Cardiac muscle cell (in vitro differentiated cells and primary cell): ENCODE data around the gene INKA2. TPM values are rescaled to one million over a fixed set of nuclear protein-coding genes. Genes with fewer than 3 reads are reported as not detected.

Experiments used
- DNase-seq, 2 donors: peaks; one replicate each; pipeline versions ENCODE4 v3.0.0 to v3.0.0-alpha.2; 2010 to 2017; ENCODE audit warnings: low read depth in 1 of 2, low spot score in 1 of 2
- H3K27ac ChIP-seq: fragments of 200-600 bp; sonication (generic); 2 replicates; pipeline ENCODE4 v1.5.1; 2016
- H3K27me3 ChIP-seq: fragments of 200-600 bp; sonication (generic); 2 replicates; pipeline ENCODE4 v1.6.0; 2016; ENCODE audit warnings: control low read depth
- H3K36me3 ChIP-seq: fragments of 200-600 bp; sonication (generic); 2 replicates; pipeline ENCODE4 v1.5.1; 2016; ENCODE audit warnings: control low read depth
- H3K4me1 ChIP-seq: fragments of 200-600 bp; sonication (generic); 2 replicates; pipeline ENCODE4 v1.8.1; 2017; ENCODE audit warnings: low read depth, mild to moderate bottlenecking, mixed run types
- H3K4me3 ChIP-seq: fragments of 200-600 bp; sonication (generic); 2 replicates; pipeline ENCODE4 v1.5.1; 2016; ENCODE audit warnings: mild to moderate bottlenecking
- H3K9me3 ChIP-seq: fragments of 200-600 bp; sonication (generic); 2 replicates; pipeline ENCODE4 v1.5.1; 2017; ENCODE audit warnings: low read depth, mild to moderate bottlenecking, control low read depth
- polyA plus RNA-seq: library from polyadenylated mRNA; unstranded; fragments of >200 nt; fragmentation: Nextera tagmentation; extraction: Ambion mirVana; gene quantifications from 2 replicates; pipeline ENCODE4 v1.2.1, GENCODE V29; 2016
- total RNA-seq: library from RNA; depleted of rRNA; stranded (reverse); fragments of >200 nt; gene quantifications from 2 replicates; pipeline ENCODE4 v1.2.3, GENCODE V29; 2016
- TF ChIP-seq, protein P1 (sequence below): IDR thresholded peaks from 2 replicates; pipeline ENCODE4 v1.5.1; 2012; ENCODE audit warnings: low read depth, mild to moderate bottlenecking, low read length

INKA2 gene
- total and polyA plus RNA-seq, 2 experiments from 2014 or later, result 7.2 to 7.5 TPM

GRCh38 chr1:111758373-111758772 lies 19.2 kb upstream of the INKA2 start:
- no peak overlapping the region for H3K4me3 ChIP-seq
- no peak for DNase-seq
- peaks cover 8% of the 10 kb centered on the region for H3K4me1 ChIP-seq
- peaks cover 44% of the 10 kb centered on the region for H3K36me3 ChIP-seq
- no peak overlapping the region for H3K27ac ChIP-seq
- H3K9me3 ChIP-seq, result no peaks in the 10 kb centered on the region
- H3K27me3 ChIP-seq, result no peaks in the 10 kb centered on the region
- TF ChIP-seq, protein P1, sequence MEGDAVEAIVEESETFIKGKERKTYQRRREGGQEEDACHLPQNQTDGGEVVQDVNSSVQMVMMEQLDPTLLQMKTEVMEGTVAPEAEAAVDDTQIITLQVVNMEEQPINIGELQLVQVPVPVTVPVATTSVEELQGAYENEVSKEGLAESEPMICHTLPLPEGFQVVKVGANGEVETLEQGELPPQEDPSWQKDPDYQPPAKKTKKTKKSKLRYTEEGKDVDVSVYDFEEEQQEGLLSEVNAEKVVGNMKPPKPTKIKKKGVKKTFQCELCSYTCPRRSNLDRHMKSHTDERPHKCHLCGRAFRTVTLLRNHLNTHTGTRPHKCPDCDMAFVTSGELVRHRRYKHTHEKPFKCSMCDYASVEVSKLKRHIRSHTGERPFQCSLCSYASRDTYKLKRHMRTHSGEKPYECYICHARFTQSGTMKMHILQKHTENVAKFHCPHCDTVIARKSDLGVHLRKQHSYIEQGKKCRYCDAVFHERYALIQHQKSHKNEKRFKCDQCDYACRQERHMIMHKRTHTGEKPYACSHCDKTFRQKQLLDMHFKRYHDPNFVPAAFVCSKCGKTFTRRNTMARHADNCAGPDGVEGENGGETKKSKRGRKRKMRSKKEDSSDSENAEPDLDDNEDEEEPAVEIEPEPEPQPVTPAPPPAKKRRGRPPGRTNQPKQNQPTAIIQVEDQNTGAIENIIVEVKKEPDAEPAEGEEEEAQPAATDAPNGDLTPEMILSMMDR, result peak; percentile 9

- H3K27ac ChIP-seq, result peak overlapping the region; percentile 94
- H3K4me3 ChIP-seq, result peak overlapping the region; percentile 70
- H3K4me1 ChIP-seq, result peaks cover 8% of the 10 kb centered on the region
- no peaks in the 10 kb centered on the region for H3K27me3 ChIP-seq
- TF ChIP-seq, protein P1, result no peak
- DNase-seq, result no peak
- H3K36me3 ChIP-seq, result peaks cover 21% of the 10 kb centered on the region
- no peaks in the 10 kb centered on the region for H3K9me3 ChIP-seq
These were observed 16.9 kb upstream of the INKA2 start for GRCh38 chr1:111756124-111756513.

- H3K27me3 ChIP-seq, result no peaks in the 10 kb centered on the region
- peaks cover 13% of the 10 kb centered on the region for H3K4me1 ChIP-seq
- H3K36me3 ChIP-seq, result peaks cover 15% of the 10 kb centered on the region
- peak within 1 kb of the TSS; percentile 94 for H3K27ac ChIP-seq
- TF ChIP-seq, protein P1, result peak; percentile 88
- peak; percentile 97 to 99 for DNase-seq
- no peaks in the 10 kb centered on the region for H3K9me3 ChIP-seq
- H3K4me3 ChIP-seq, result peak within 1 kb of the TSS; percentile 70
These were observed 16.3 kb upstream of the INKA2 start, which contains the start of gene DDX20 for GRCh38 chr1:111755331-111756123. Gene DDX20 (plus strand): TSS chr1:111755901. CDS start chr1:111755925, 24 bp downstream.

DNA sequence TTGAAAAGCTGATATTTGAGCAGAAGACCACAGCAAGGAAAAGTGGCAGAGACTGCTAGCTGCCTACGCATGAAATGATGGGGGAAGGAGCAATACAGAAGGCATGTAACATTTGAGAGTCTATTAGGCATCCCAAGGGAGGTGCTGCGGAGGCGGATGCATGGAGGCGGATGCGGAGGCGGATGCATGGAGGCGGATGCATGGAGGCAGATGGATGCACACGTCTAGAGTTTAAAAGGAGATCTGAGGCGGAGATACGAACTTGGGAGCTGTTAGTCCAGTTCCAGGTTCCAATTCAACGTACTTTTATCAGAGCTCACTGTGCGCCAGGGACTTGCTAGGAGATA lies 15.8 kb upstream of the INKA2 start:
- TF ChIP-seq, protein P1, result no peak
- H3K36me3 ChIP-seq, result peaks cover 10% of the 10 kb centered on the region
- peak; percentile 52 to 84 for DNase-seq
- peak overlapping the region; percentile 94 for H3K27ac ChIP-seq
- no peaks in the 10 kb centered on the region for H3K27me3 ChIP-seq
- no peaks in the 10 kb centered on the region for H3K9me3 ChIP-seq
- peaks cover 18% of the 10 kb centered on the region for H3K4me1 ChIP-seq
- H3K4me3 ChIP-seq, result peak overlapping the region; percentile 70

- Histone ChIP-seq H3K36me3 (peaks cover 2% of the 10 kb centered on the region), H3K27me3 (no peaks in the 10 kb centered on the region)
- TF ChIP-seq, protein P1, result no peak
These were observed 12.8 kb upstream of the INKA2 start for GRCh38 chr1:111751906-111752575.

More at GRCh38 chr1:111751906-111752575, 12.8 kb upstream of the INKA2 start:
- H3K27ac ChIP-seq, result peak overlapping the region; percentile 100
- H3K4me1 ChIP-seq, result peaks cover 39% of the 10 kb centered on the region
- DNase-seq, result no peak
- no peak overlapping the region for H3K4me3 ChIP-seq
- H3K9me3 ChIP-seq, result no peaks in the 10 kb centered on the region
